ENCODE data around the gene S100A10. TPM values are rescaled to one million over a fixed set of nuclear protein-coding genes. Genes with fewer than 3 reads are reported as not detected.

Gene S100A10
- total and polyA plus RNA-seq, 10 donors = 45.6 to 167 (median 79.0) TPM

GRCh38 chr1:151960780-151961513, 32.7 kb downstream of the S100A10 start:
- intact Hi-C loops (cut with DNase I; ENCODE audit: low total_unique reads) = no loop called here
- no peak overlapping the region for H3K4me3 ChIP-seq
- H3K4me1 ChIP-seq = peaks cover 0 to 10% (median 0%) of the 10 kb centered on the region in 6 donors
- no peaks in the 10 kb centered on the region for H3K27me3 ChIP-seq (replicated peaks in 1 of 7)
- DNase-seq = no peak
- TF ChIP-seq POLR2AphosphoS5 (IDR thresholded peaks at IDR 0.05) (no peak), POLR2A (IDR thresholded peaks at IDR 0.05) (no peak), CTCF (IDR thresholded peaks at IDR 0.05 in 8 of 11, conservative IDR thresholded peaks at IDR 0.05 in 3 of 11) (no peak)
- H3K27ac ChIP-seq = no peak overlapping the region
- 52 to 60% (median 53%) methylated on average over 2 of the region's 2 CpGs for WGBS, 5 donors
- no peaks in the 10 kb centered on the region for H3K9me3 ChIP-seq
- no peaks in the 10 kb centered on the region for H3K36me3 ChIP-seq

- Histone ChIP-seq H3K9me3 (no peaks in the 10 kb centered on the region), H3K36me3 (no peaks in the 10 kb centered on the region), H3K4me3 (no peak overlapping the region), H3K27me3 (replicated peaks in 1 of 7) (no peaks in the 10 kb centered on the region), H3K4me1 (peaks cover 0 to 10% (median 0%) of the 10 kb centered on the region in 6 donors), H3K27ac (no peak overlapping the region)
- TF ChIP-seq POLR2A (IDR thresholded peaks at IDR 0.05) (no peak), CTCF (IDR thresholded peaks at IDR 0.05 in 8 of 11, conservative IDR thresholded peaks at IDR 0.05 in 3 of 11) (no peak), POLR2AphosphoS5 (IDR thresholded peaks at IDR 0.05) (no peak)
- WGBS, 5 donors = 63 to 87% (median 78%) methylated on average over 2 of the region's 2 CpGs
- DNase-seq = no peak
- intact Hi-C loops (cut with DNase I; ENCODE audit: low total_unique reads) = no loop called here
These were observed 34.7 kb downstream of the S100A10 start for GRCh38 chr1:151958959-151959358.

- Histone ChIP-seq H3K4me3 (no peak overlapping the region), H3K27ac (no peak overlapping the region), H3K9me3 (no peaks in the 10 kb centered on the region), H3K36me3 (no peaks in the 10 kb centered on the region), H3K4me1 (peaks cover 0 to 7% (median 0%) of the 10 kb centered on the region in 6 donors), H3K27me3 (replicated peaks in 1 of 7) (no peaks in the 10 kb centered on the region)
- WGBS, 5 donors = 81 to 93% (median 89%) methylated on average over 3 of the region's 3 CpGs
- TF ChIP-seq POLR2AphosphoS5 (IDR thresholded peaks at IDR 0.05) (no peak), CTCF (IDR thresholded peaks at IDR 0.05 in 8 of 11, conservative IDR thresholded peaks at IDR 0.05 in 3 of 11) (no peak), POLR2A (IDR thresholded peaks at IDR 0.05) (no peak)
- intact Hi-C loops (cut with DNase I; ENCODE audit: low total_unique reads) = no loop called here
- no peak for DNase-seq
These were observed 36.6 kb downstream of the S100A10 start for GRCh38 chr1:151956957-151957497.

- intact Hi-C loops (cut with DNase I; ENCODE audit: low total_unique reads) = no loop called here
- no peaks in the 10 kb centered on the region for H3K36me3 ChIP-seq
- no peak overlapping the region for H3K27ac ChIP-seq
- no peaks in the 10 kb centered on the region for H3K27me3 ChIP-seq (replicated peaks in 1 of 7)
- WGBS, 5 donors = 87 to 95% (median 94%) methylated on average over 7 of the region's 7 CpGs
- TF ChIP-seq POLR2A (IDR thresholded peaks at IDR 0.05) (no peak), CTCF (IDR thresholded peaks at IDR 0.05 in 8 of 11, conservative IDR thresholded peaks at IDR 0.05 in 3 of 11) (no peak), POLR2AphosphoS5 (IDR thresholded peaks at IDR 0.05) (no peak)
- H3K9me3 ChIP-seq = no peaks in the 10 kb centered on the region
- H3K4me3 ChIP-seq = no peak overlapping the region
- no peaks in the 10 kb centered on the region for H3K4me1 ChIP-seq
- no peak for DNase-seq
These were observed 40.1 kb downstream of the S100A10 start for GRCh38 chr1:151953409-151954094.
